SK-N-DZ (cell line): Measurements from ENCODE around the gene NGEF.

Source experiments
- DNase-seq: peaks from one replicate; pipeline ENCODE4 v3.0.0-alpha.2; 2015; ENCODE audit warnings: low spot score

Gene NGEF

DNA sequence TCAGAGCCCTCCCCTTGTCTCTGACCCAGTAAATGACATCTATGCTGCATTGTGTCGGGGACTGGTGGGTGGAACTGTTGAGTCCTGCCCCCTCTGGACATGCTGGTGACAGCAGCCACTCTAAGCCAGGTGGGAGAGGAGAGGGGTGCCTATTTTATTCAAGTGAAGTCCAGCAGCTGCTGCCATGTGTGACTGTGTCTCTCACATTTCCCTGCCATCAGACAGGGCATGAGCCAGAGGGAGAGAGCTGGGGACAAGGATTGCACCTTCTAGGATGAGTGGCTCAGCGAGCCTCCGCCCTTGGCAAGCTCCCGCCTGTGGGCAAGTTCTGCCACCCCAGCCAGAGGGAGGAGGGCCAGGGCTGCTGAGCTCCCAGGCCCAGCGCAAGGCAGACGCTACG lies 13.7 kb downstream of the NGEF start:
- no peak for DNase-seq

DNA sequence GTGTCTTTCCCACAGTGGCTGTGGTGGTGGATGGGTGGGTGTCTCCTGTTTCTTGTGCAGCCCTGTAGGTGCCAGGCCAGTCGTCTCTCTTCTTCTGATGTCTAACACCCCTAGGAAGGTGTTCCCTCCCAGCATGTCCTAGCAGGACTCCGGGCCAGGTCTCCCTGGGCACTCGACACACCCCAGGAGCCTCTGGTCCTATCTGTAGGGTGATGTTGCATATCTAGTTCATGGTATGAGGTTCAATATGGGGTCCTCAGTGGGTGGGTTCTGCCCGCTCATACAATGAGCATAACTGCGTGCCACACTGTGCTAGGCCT lies 14.4 kb downstream of the NGEF start:
- DNase-seq = no peak

DNA sequence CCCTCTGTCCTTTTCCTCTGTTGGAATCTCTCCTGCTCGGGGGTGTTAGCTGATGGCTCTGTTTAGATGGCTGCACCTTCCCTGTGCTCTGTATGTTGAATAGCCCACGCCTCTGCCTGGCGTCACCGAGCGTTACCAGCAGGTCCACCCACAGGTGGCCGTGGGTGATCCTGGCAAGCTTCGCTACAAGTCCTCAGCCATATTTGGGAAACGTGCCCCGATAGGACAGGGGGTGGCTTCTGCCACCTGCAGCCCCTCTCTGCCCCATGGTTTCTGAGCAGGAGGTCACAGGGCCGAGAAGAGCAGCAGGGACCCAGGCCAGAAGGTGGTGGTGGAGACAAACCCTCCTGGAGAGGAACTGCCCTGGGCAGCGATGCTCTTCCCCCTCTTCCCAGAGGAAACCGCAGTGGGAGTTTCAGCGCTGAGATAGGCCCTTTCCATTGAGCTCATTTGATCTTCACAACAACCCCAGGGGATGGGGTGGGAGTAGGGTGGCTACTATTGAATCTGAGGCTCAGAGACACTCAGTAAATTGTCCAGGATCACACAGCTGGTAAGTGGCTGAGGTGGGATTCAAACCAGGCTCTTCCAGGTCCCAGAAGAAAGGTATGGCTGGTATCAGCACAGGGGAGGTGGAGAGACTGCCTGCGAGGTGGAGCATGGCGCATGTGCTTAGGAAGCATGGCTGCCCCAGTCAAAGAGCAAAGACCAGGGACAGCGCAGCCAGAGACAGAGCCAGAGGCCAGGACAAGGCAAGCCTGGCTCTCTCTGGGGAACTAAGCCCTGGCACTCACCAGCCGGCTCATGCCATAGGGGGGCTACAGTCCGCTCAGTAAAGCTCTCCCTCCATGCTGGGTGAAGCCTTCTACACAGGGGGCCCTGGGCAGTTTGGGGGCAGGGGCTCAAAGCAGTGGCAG lies 15.0 kb downstream of the NGEF start:
- no peak for DNase-seq

DNA sequence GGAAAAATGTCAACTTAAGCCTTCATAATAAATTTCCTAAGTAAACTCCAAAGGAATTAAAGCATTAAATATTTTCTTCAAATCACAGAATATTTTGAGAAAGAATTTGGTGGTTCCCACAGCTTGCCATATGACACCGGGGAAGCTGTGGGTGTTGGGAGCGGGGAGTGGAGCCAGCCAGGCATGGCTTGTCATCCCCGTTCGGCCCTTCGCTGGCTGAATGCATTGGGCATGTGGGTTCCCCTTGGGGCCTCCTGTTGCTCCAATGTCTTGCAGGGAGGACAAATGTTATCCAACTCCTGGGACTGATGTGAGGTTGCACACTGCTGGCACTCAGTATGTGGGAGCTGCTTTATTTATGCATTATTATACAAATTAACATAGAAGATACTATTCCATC lies 18.6 kb downstream of the NGEF start:
- no peak for DNase-seq

DNA sequence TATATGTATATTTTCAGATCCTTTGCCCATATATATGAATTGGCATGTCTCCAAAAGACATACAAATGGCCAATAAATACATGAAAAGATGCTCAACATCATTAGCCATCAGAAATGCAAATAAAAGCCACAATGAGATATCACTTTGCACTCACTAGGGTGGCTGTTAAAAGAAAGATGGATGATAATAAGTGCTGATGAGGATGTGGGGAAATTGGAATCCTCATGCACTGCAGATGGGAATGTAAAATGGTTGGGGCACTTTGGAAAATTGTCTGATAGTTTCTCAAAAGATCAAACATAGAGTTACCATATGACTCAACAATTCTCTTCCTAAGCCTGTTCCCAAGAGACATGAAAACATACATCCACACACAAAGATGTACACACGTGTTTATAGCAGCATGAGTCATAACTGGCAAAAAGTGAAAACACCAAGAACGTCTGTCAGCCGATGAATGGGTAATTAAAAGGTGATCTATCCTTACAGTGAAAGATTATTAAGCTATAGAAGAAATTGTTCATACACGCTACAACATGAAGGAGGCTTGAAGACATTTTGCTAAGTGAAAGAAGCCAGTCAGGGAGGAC lies 19.7 kb downstream of the NGEF start:
- DNase-seq = no peak

DNA sequence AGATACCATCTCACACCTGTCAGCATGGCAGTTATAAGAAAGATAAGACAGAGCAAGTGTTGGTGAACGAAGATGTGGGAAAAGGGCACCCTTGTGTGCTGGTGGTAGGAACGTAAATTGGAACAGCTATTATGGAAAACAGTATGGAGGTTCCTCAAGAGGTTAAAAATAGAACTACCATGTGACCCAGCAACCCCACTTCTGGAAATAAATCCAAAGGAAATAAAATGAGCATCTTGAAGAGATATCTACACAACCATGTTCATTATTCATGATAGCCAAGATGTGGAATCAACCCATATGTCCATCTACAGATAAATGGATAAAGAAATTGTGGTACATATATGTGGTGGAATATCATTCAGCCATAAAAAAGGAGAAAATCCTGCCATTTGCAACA lies 26.9 kb downstream of the NGEF start:
- DNase-seq = no peak

DNA sequence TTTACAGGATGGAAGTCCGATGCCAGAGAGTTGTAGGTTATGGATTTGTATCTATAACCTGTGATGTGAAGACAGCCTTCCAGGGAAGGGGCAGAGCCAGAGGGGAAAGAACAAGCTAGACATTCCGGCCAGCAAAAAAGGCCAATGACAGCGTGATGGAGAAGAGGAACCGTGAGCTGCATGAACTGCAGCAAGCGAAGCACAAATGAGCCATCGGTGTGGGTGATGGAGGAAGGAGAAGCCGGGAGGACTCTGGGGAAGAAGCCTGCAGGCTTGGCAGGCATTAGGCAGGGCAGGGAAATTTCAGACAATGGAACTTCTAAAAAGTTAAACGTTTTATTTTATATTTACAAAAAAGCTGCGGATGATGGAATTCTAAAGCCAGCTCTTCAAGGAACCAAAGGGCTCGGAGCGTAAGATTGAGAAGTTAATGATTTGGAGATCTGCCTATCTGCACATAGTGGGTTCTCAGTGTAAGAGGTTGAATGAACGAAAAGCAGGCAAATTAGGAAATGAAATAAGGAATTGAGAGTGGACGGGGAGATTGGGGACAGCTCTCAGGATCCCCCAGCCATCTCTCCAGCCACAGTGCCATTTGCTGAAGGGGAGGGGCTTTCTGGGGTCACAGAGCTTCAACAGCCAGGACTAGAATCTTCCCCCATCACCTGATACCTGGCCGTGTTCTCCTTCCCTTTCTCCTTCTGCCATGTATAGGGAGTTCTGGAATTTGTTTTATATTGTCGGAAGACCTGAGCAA lies 28.4 kb downstream of the NGEF start:
- no peak for DNase-seq

DNA sequence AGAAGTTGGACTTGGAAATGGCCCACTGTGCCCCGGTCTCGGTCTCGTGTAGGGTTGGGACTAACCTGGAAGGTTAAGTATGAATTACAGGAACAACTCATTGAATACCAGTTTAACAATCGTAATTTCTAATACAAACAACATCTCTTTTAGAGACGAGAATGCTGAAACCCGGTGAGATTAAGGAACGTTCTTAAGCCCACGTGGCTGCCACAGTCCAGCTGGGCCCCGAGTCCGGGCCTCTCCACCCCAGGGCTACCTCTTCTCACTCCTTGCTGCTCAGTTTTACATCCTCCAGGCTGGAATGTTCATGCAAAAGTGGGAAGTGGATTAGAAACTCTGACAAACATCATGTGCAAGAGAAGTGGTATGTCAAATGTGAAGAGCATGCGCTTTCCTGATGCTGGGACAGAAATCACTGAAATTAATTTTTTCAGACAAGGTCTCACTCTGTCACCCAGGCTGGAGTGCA lies 29.4 kb downstream of the NGEF start:
- no peak for DNase-seq

DNA sequence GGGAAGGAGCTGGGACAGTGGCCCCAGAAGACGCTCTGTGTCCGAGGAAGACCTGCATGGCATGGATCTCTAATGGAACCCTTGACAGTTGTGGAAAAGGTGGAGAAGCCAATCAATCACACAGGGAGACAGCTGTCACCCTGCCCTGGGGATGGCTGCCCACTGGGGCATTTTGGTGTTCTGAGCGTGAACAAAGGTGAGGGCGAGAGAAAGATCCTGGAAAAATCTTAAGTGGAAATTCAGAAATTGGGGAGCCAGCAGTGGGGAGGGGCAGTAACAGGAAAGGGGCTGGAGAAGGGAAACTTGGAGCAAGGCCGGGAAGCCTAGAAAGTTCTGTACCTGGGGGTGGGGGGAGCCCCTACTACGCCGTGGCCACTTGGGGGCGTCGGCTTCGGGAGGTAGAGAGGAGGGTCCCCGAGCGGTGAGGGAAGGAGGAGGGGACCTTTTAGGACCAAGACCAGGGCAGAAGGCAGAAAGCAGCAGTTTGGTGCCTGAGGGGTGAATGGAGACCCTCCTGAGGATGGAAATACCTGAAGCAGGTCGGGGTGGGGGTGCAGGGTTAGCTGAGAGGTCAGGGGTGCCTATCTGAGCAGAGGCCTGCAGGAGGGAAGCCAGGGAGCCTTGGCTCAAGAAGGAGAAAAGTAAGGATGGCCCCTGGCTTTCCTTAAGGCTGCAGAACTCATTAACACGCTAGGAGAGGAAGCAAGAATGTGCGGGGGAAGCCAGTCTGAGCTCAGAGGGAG lies 30.0 kb downstream of the NGEF start:
- no peak for DNase-seq

DNA sequence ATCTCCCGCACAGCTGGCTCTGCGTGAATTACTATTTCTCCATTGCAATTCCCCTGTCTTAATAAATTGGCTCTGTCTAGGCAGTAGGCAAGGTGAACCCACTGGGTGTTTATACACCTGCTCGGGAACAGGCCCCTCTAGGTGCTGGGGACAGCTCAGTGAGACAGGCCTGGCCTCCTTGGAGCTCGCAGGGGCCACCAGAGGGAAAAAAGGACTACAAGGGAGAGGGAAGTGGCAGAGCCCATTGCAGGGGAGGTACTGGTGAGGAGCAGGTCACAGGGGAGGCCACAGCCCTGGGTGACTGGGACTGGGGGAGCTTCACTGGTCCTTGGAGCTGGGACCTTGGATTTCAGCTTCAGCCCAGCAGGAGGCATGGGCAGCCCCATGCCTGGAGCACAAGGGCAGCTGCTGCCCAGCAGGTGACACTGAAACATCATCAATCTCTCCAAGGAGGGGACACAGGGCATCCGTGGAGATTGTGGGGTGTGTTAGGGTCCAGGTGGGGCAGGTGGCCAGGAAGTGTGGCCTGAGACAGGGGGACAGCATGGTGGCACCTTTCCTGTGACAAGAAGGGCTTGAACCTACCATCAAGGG lies 31.2 kb downstream of the NGEF start:
- no peak for DNase-seq

DNA sequence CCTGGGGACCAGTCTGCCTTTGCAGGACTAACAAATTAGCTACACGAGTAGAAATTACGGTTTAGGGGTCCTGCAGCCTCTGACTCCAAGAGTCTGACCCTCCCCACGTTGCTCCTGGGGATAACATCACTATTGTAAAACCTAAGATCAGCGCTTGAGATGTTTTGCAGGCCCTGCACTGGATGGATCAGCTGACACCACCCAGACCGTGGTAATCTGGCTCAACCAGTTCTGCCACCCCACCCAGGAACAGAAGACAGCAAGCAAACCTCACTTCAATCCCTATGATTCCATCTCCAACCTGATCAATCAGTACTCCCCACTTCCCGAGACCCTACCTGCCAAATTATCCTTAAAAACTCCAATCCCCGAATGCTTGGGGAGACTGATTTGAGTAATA lies 31.7 kb downstream of the NGEF start:
- DNase-seq = no peak

DNA sequence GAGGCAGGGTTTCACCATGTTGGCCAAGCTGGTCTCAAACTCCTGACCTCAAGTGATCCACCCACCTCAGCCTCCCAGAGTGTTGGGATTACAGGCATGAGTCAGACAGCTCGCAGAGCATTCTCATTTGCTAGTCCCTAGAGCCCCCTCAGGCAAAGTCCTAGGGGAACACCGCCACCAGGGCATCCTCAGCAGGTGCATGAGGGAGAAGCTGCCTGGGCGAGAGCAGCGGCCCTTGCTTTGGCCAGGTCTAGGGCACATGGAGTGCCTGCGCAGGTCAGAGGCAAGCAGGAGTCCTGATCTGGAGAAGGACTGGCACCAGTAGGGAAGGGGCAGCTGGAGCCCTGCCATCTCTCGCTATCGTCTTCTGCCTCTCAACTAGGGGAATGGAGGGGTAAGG lies 32.4 kb downstream of the NGEF start:
- no peak for DNase-seq

DNA sequence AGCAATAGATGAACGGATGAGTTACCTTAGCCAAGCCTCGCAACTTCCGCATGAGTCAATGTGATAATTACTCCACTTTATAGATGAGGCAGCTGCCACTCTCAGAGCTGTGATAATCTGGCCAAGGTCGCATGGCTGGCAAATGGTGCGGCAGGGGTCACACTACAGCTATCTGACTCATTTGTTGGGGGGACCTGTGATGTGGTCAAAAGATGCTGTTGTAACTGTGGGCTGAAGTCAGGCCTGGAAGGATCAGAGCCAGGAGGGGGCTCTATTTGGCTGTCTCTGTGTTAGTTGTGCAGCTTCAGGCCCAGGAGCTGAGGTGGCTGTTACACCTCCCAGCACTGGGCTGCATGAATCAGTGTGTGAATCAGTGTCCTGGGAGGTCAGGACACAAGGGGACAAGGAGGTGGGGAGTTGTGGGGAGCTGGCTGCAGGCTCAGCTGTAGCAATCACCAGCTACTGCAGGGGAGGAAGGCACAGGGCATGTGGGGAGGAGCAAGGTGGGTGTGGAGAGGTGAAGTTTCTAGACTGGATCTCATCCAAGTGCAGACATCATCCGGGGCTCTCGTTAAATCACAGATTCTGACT lies 33.1 kb downstream of the NGEF start:
- DNase-seq = no peak

DNA sequence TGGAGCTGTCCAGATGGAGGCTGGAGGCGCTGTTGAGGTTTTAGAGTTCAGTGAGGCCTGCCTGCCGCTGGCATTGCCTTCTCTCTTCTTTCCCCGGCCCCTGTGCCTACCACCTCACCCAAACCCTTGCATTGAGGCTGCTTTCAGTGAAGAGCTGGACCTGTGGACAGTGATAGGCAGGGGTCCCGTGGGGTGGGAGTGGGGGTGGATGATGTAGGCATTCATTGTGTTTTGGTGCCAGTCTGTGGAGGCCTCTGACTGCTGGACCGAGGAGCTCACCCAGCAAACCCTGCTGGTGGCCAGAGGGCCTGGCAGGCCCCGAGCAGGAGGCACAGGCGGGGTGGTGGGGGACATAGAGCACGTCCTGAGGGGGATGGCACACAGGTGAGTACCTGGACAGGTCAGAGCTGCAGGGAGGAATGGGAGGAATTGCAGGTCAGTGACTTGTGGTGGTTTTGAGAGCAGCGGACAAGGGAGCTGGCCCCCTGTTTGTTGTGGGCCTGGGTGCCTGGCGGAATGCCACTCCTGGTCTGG lies 35.6 kb downstream of the NGEF start:
- DNase-seq = no peak

DNA sequence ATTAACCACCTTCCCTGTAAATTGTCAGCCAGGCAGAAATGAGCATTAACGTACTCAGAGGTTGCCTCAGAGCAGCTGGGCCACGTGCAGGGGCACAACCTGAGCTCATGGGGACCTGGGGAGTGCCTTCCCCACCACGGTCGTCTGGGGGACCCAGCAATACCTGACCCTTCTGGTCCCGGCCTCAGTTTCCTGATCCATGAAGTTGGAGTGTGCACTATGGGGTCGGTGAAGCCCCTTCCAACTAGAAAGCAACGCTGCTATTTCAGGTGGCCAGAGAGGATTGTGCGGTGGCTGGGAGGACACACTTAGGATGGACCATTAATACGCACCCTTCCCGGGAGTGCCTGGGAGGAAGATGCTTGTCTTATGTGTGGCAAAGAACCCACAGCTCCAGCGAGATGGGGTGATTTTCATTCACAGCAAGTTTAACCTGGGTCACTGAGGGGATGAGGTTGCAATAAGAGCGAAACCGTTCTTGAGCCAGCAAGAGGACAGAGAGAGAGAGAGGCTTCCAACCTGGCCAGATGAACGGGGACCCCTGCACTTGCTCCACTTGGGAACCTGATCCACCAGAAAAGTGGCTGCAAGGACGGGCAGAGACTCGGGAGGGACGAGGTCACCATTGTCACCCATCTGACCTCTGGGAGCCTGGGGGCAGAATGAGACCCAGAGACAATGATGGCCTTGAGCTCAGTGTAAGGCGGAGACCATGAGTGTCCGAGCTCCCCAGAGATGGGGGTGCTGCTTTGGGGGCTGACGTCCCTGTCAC lies 36.2 kb downstream of the NGEF start:
- DNase-seq = no peak

DNA sequence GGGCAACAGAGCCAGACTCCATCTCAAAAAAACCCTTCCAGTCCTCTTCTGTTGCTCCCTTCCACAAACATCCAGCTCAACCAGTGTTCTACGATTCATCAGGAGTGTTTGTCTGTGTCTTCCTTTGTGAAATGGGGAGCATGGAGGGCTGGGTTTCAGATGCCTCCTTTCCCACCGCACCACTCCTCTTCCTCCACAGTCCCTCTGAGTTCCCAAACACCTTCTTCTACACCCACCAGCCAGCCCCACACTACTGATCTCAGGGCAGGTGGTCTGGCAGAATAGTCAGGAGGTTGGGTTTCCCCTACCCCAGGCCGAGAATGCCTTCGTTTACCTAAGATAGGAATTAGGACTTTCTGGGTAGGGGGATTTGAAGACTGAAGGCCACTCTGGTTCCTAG lies 36.9 kb downstream of the NGEF start:
- DNase-seq = no peak

DNA sequence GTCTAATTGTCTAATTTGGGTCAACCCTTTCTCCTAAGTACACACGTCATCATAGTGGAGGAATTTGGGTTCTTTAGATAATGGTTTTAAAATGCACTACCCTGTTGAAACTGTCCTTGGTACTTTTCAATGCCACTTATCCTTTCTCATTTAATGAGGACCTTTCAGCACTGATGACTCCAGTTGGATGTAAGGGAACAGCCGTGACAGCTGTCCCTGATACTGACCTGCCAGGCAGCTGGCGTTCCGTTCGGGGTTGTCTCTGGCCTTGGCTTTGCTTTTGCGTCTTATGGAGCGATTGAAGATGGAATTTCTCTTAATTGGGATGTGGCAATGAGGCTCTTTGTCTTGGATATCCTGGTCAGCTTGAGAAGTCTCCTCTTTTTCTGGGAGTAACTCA lies 38.7 kb downstream of the NGEF start:
- no peak for DNase-seq

DNA sequence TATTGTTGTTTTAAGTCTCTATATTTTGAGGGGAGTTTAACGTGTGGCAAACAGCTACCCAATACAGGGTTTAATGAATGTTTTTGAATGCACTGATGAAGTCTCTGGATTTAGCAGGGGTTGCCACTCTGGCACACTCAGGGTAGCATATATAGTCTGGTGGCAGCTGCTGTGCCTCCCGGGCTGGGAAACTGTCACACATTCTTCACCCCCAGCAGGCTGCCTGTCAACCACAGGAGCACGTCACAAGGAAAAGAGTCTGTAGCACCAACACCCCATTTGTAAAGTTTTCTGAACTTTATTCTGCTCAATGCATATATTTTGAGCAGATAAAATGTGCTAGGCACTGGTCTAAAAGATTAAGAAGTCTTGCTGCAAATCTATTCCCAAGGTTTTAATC lies 39.3 kb downstream of the NGEF start:
- DNase-seq = no peak

DNA sequence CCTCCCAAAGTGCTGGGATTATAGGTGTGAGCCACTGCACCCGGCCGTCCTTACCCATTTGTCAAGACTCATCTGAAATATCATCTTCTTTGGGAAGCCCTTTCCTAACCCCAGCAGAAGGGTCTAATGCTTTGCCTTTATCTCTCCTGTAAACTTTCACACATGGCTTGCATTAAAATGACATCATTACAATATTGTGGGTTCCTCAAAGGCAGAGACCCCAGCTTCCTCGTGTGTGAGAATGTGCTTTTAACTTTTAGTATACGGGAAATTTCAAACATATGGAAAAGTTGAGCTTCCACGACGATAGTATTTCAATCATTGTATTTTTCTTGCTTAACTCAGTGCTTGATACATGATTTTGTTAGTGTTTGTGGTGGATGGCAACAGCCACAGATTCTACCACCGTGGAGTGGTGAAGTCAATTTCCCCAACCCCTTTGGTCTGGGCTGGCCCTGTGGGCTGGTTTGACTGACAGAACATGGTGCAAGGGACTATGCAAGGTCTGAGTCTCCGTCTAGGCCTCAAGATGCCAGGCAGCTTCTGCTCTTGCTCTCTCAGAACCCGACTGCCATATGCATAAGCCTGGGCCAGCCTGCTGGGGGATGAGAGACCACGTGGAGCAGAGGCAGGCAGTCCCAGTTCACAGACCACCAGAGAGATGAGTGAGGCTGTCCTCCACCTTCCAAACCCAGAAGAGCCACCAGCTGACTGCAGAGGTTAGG lies 39.9 kb downstream of the NGEF start:
- DNase-seq = no peak
